Epithelial cell of esophagus (primary cell): ENCODE results near the gene LMF1.
"Not testable (repeated sequence)": the region's sequence is repeated elsewhere in the genome, so short reads cannot be mapped to it uniquely, and the experiment has no call there.

Source experiments
- DNase-seq: peaks from one replicate; pipeline ENCODE4 v3.0.0; 2010; ENCODE audit warnings: low read depth
- H3K4me3 ChIP-seq: 2 replicates; pipeline ENCODE4 v1.5.1; 2011; ENCODE audit warnings: mild to moderate bottlenecking, low read length, control low read depth
- TF ChIP-seq, protein P1 (sequence below): IDR thresholded peaks from 2 replicates; pipeline ENCODE4 v1.5.1; 2011; ENCODE audit warnings: low read depth, mild to moderate bottlenecking, low read length, control low read depth, inconsistent platforms; ENCODE audit not compliant: insufficient read depth; ENCODE audit errors: missing control alignments

LMF1 gene

DNA sequence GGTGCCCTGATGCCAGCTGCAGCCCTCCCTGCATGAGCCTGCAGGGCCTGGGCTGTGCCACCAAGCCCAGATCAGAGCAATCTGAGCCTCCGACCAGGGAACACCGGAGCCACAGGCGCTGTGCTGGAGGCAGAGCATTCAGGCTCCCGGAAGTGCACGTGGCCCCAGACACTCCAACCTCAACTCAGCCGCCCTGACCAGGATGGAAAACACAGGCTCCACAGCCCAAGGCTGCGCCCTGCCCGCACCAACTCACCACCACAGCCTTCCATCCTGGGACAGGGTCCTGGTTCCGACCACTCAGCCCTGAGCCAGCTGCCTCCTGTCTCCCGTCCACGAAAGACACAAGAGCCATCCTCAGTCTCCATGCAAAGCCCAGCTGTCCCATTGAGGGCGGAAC lies 18.5 kb downstream of the LMF1 start:
- H3K4me3 ChIP-seq = no peak overlapping the region
- DNase-seq = no peak
- TF ChIP-seq, protein P1, sequence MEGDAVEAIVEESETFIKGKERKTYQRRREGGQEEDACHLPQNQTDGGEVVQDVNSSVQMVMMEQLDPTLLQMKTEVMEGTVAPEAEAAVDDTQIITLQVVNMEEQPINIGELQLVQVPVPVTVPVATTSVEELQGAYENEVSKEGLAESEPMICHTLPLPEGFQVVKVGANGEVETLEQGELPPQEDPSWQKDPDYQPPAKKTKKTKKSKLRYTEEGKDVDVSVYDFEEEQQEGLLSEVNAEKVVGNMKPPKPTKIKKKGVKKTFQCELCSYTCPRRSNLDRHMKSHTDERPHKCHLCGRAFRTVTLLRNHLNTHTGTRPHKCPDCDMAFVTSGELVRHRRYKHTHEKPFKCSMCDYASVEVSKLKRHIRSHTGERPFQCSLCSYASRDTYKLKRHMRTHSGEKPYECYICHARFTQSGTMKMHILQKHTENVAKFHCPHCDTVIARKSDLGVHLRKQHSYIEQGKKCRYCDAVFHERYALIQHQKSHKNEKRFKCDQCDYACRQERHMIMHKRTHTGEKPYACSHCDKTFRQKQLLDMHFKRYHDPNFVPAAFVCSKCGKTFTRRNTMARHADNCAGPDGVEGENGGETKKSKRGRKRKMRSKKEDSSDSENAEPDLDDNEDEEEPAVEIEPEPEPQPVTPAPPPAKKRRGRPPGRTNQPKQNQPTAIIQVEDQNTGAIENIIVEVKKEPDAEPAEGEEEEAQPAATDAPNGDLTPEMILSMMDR = no peak

DNA sequence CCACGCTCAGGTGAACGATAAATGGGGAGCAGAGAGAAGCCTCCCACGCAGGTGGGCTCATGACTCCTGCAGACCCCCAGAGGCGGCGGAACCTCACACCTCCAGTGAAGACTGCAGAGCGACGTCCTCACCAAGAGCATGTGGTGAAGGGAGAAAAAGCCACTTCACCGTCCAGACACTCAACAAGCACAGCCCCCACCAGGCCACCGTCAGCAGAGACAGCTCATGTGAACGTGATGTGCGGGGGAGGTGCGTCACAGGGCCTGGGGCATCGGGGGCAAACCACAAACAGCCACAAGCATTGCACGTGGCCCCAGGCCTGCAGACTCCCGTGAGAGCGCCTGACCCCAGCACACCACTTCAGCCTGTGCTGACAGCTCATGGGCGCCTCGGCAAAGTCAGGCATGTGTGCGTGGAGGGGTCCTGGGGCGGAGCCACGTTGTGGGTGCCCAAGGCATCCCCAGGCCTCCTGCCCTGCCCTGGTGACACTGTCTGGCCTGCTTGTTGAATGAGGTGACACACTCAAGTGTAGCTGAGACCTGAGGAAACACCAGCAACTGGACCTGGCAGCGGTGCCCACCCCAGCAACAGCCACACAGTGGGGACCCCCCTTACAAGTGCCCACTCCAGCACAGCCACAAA lies 19.0 kb downstream of the LMF1 start:
- TF ChIP-seq, protein P1 = no peak
- DNase-seq = no peak
- H3K4me3 ChIP-seq = no peak overlapping the region

DNA sequence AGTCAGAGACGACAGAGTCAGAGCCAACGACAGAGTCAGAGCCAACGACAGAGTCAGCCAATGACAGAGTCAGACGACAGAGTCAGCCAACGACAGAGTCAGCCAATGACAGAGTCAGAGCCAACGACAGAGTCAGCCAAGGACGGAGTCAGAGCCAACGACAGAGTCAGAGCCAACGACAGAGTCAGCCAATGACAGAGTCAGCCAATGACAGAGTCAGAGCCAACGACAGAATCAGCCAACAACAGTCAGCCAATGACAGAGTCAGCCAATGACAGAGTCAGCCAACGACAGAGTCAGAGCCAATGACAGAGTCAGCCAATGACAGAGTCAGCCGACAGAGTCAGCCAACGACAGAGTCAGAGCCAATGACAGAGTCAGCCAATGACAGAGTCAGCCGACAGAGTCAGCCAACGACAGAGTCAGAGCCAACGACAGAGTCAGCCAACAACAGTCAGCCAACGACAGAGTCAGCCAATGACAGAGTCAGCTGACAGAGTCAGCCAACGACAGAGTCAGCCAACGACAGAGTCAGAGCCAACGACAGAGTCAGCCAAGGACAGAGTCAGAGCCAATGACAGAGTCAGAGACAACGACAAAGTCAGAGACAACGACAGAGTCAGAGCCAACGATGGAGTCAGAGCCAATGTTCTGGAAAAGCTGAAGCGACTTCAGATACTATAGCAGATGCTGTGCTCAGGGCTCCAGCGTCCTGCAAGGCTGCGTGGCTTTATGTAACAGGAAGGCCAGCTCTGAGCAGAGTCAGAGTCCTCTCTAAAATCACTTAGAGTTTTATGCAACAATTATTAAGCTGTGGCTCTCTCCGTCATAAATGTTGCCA lies 19.8 kb downstream of the LMF1 start:
- not testable (repeated sequence) for H3K4me3 ChIP-seq, DNase-seq

DNA sequence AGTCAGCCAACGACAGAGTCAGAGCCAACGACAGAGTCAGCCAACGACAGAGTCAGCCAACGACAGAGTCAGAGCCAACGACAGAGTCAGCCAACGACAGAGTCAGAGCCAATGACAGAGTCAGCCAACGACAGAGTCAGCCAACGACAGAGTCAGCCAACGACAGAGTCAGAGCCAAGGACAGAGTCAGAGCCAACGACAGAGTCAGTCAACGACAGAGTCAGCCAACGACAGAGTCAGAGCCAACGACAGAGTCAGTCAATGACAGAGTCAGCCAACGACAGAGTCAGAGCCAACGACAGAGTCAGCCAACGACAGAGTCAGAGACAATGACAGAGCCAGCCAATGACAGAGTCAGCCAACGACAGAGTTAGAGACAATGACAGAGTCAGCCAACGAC lies 22.0 kb downstream of the LMF1 start:
- not testable (repeated sequence) for DNase-seq

DNA sequence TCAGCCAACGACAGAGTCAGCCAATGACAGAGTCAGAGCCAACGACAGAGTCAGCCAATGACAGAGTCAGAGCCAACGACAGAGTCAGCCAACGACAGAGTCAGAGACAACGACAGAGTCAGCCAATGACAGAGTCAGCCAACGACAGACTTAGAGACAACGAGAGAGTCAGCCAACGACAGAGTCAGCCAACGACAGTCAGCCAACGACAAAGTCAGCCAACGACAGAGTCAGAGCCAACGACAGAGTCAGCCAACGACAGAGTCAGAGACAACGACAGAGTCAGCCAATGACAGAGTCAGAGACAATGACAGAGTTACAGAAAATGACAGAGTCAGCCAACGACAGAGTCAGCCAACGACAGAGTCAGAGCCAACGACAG lies 22.9 kb downstream of the LMF1 start:
- DNase-seq, H3K4me3 ChIP-seq: not testable (repeated sequence)

More for the DNA sequence above, 22.0 kb downstream of the LMF1 start:
- H3K4me3 ChIP-seq = not testable (repeated sequence)

DNA sequence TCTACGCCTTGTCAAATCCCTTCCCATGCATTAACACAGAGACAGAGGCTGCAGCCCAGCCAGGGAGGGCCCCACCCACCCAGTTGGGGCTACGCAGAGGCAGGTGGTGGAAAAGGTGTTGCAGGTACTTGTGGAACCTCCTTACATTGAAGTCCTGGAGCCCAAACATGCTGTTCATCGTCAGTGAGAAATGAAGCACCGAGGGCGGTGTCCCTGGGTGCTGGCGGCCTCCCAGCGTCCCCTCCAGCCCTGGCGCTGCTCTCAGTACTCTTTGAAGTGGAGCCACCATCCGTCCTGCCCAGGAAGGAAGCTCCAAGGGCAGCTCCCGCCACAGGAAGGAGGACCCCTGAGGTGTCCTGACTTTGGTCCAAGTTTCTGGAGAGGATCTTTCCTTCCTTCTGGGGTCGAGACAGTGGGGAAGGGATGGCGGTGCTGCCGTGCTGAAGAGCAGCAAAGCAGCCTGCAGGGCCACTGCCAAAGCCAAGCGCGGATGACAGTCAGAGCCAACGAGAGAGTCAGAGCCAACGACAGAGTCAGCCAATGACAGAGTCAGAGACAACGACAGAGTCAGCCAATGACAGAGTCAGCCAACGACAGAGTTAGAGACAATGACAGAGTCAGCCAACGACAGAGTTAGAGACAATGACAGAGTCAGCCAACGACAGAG lies 23.4 kb downstream of the LMF1 start:
- DNase-seq = no peak
- TF ChIP-seq, protein P1 = no peak
- no peak overlapping the region for H3K4me3 ChIP-seq

DNA sequence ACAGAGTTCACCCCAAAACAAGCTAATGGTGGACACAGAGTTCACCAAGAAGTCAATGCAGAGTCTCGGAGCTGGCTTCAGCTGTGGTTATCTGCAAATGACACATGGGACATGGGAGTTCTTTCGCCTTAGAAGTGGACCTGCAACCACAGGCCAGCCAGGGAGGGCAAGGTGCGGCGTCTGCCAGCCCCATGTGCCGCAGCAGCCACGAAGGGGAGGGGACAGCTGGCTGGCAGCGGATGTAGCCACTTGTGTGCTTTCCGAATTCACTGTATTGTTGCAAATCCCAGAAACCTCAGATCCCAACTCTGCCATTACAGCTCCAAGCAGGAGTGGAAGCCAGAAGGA lies 24.8 kb downstream of the LMF1 start:
- no peak overlapping the region for H3K4me3 ChIP-seq
- DNase-seq = no peak
- TF ChIP-seq, protein P1 = no peak

DNA sequence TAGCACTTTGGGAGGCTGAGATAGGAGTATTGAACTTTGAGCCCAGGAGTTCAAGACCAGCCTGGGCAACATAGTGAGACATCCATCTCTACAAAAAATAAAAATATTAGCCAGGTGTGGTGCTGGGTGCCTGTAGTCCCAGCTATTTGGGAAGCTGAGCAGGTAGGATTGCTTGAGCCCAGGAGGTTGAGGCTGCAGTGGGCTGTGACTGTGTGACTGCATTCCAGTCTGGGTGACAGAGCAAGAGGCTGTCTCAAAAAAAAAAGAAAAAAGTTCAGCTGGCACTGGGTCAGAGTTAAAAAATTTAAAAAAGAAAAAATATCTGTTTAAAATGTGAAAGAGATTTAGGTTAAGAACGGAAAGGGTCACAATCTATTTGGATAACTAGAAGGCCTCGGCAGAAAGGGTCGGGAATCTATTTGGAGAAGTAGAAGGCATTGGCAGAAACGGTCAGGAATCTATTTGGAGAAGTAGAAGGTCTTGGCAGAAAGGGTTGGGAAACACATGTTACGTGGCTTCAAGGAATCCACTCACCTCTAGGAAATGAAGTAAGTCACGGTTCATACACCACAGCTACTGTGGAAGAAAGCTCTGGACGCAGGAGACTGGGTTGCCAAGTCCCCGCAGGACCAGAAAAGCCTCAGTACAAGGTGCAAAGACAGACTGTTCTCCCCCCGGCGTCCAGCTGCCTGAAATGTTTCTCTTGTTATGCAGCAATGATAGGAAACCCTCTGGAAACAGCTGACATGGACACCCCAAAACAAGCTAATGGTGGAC lies 25.3 kb downstream of the LMF1 start:
- H3K4me3 ChIP-seq = no peak overlapping the region
- TF ChIP-seq, protein P1 = no peak
- DNase-seq = no peak
